Measurements from ENCODE around the gene DCAF10.

- TF ChIP-seq CTCF (IDR thresholded peaks at IDR 0.05; ENCODE audit: low read depth, low read length) (no peak), POLR2A (IDR thresholded peaks at IDR 0.05; ENCODE audit: extremely low read depth, insufficient read length) (no peak), MAX (IDR thresholded peaks at IDR 0.05; ENCODE audit: low read depth, low read length) (no peak)
These were observed 109.7 kb downstream of the DCAF10 start for GRCh38 chr9:37910271-37910670.
